Heart left ventricle (tissue), 13 donors: ENCODE results near the gene SZT2.

ENCODE experiments used
- POLR2A ChIP-seq, 2 donors: fragments of 450-650 bp; IDR thresholded peaks; one replicate each; pipeline ENCODE4 v1.6.1; 2017; ENCODE audit warnings: antibody characterized with exemption in 2 of 2, mild to moderate bottlenecking in 2 of 2, moderate library complexity in 2 of 2
- TF ChIP-seq, protein P1 (sequence below), 12 donors: fragments of 200-600 bp; sonication (generic) in 4 of 12; IDR thresholded peaks; one replicate each; pipeline versions ENCODE4 v1.5.0 to v1.8.0; 2018 to 2022; ENCODE audit warnings: antibody characterized with exemption in 12 of 12, mild to moderate bottlenecking in 5 of 12
- donor health status: ischemic (EF 13 %, LVEDD 7.1; RV severe dilation, severe dysfunction).
- donor health status: DM: no; HTN: yes; CAD: no.
- donor health status: DM: no; HTN: no; CAD: no.
- donor health status: ischemic (EF 25% LVEDD 6.9; RV normal size, moderate dysfunction).
- donor health status: ischemic (EF 25% LVEDD 5.7; RV mildly dilated, moderate dysfunction).
- donor health status: ischemic (EF 35%, LVEDD 5.7; RV mildly dilated, moderate dysfunction).
- donor health status: nonischemic (EF 11% LVEDD 7.7; RV severe dilation, severe dysfunction).
- donor health status: DM: yes; HTN: yes; CAD: no.
- donor health status: PGD.
- donor health status: ischemic (EF 29% LVEDD 5.4; RV normal size, mild dysfunction).
- donor health status: nonischemic (EF 23%, LVEDD 6.1; RV moderate dilation, normal function).

DNA sequence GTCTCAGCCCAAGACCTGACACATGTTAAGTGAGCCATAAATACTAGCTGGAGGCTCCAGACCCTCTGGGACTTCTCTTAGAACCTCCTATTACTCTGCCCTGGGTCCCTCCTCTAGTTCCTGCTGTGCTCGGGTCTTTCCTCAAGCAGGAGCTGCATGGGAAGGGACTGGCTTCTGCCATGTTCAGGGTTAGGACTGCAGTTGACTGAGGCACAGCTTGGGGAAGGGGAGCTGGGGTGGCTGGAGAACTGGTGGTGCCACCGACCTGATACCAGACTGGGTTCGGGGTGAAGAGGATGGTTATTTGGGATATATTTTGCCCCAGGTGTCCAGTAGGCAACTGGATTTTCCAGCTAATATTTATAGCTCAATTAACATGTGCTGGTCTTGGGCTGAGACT, 48.3 kb downstream of the SZT2 start:
- TF ChIP-seq POLR2A (IDR thresholded peaks at IDR 0.05) = no peak
- TF ChIP-seq, protein P1, sequence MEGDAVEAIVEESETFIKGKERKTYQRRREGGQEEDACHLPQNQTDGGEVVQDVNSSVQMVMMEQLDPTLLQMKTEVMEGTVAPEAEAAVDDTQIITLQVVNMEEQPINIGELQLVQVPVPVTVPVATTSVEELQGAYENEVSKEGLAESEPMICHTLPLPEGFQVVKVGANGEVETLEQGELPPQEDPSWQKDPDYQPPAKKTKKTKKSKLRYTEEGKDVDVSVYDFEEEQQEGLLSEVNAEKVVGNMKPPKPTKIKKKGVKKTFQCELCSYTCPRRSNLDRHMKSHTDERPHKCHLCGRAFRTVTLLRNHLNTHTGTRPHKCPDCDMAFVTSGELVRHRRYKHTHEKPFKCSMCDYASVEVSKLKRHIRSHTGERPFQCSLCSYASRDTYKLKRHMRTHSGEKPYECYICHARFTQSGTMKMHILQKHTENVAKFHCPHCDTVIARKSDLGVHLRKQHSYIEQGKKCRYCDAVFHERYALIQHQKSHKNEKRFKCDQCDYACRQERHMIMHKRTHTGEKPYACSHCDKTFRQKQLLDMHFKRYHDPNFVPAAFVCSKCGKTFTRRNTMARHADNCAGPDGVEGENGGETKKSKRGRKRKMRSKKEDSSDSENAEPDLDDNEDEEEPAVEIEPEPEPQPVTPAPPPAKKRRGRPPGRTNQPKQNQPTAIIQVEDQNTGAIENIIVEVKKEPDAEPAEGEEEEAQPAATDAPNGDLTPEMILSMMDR (IDR thresholded peaks at IDR 0.05) = no peak
